H1 (cell line): ENCODE measurements around the gene SUSD6. TPM values are rescaled to one million over a fixed set of nuclear protein-coding genes. Genes with fewer than 3 reads are reported as not detected.

Experiments used
- CTCF ChIA-PET: fragments of 300-600 bp; sonication (Branson Sonifier 250); formaldehyde crosslinking; loops from one replicate; lab custom pipeline; 2021; ENCODE audit not compliant: partially characterized antibody; lab: Charles Lee
- POLR2A ChIA-PET: fragments of 300-600 bp; sonication (Branson Sonifier 250); formaldehyde crosslinking; loops from one replicate; lab custom pipeline; 2021; ENCODE audit warnings: inconsistent platforms; ENCODE audit not compliant: partially characterized antibody; lab: Charles Lee
- DNase-seq, 2 experiments: peaks; one replicate each; pipeline versions ENCODE4 v3.0.0 to v3.0.0-alpha.2; 2010 to 2022; ENCODE audit warnings: low spot score in 2 of 2, low read depth in 1 of 2, mixed read lengths in 1 of 2
- FAIRE-seq: peaks from 2 replicates; lab custom pipeline; 2011; peaks lifted over from hg19 to GRCh38; lab: Jason Lieb, UNC
- H2AFZ ChIP-seq: 2 replicates; pipeline ENCODE4 v1.8.1; 2012; ENCODE audit warnings: low read length, inconsistent platforms
- H2AK5ac ChIP-seq: 2 replicates; pipeline ENCODE4 v1.6.1; 2013; ENCODE audit warnings: low read depth, low read length
- H2BK120ac ChIP-seq: replicated peaks from 2 replicates; pipeline ENCODE3; 2013; ENCODE audit warnings: low read depth, low read length, inconsistent platforms
- H2BK12ac ChIP-seq: 2 replicates; pipeline ENCODE4 v1.6.1; 2013; ENCODE audit warnings: low read depth, low read length
- H2BK15ac ChIP-seq: 2 replicates; pipeline ENCODE4 v1.6.1; 2013; ENCODE audit warnings: low read length
- H2BK20ac ChIP-seq: 2 replicates; pipeline ENCODE4 v1.6.1; 2013; ENCODE audit warnings: low read length
- H2BK5ac ChIP-seq: 2 replicates; pipeline ENCODE4 v1.6.1; 2013; ENCODE audit warnings: low read depth, low read length
- H3K14ac ChIP-seq: 2 replicates; pipeline ENCODE4 v1.6.1; 2013; ENCODE audit warnings: inconsistent platforms; ENCODE audit not compliant: insufficient read length
- H3K18ac ChIP-seq: 2 replicates; pipeline ENCODE4 v1.6.1; 2013; ENCODE audit warnings: low read length; ENCODE audit errors: extremely low read depth
- H3K23ac ChIP-seq: 2 replicates; pipeline ENCODE4 v1.6.1; 2013; ENCODE audit warnings: inconsistent platforms; ENCODE audit not compliant: insufficient read length
- H3K23me2 ChIP-seq: 2 replicates; pipeline ENCODE4 v1.6.1; 2013; ENCODE audit warnings: low read depth, low read length
- H3K27ac ChIP-seq: 2 replicates; pipeline ENCODE4 v1.6.1; 2011; ENCODE audit warnings: low read depth, low read length, inconsistent platforms
- H3K27me3 ChIP-seq, 4 experiments: replicated peaks in 1 of 4; 1 replicate in 1 of 4; 2 replicates in 3 of 4; pipeline versions ENCODE4 v1.6.1 to v1.8.1; 2011 to 2013; ENCODE audit warnings: low read length in 3 of 4, mild to moderate bottlenecking in 3 of 4, inconsistent platforms in 2 of 4, mixed read lengths in 2 of 4, moderate library complexity in 1 of 4; ENCODE audit not compliant: control insufficient read depth in 3 of 4, insufficient read depth in 3 of 4; ENCODE audit errors: extremely low read depth in 1 of 4
- H3K36me3 ChIP-seq, 4 experiments: 2 replicates each; pipeline versions ENCODE4 v1.6.1 to v1.8.1; 2011 to 2013; ENCODE audit warnings: mild to moderate bottlenecking in 4 of 4, low read length in 3 of 4, moderate library complexity in 2 of 4, control low read depth in 1 of 4, inconsistent platforms in 1 of 4; ENCODE audit not compliant: insufficient read depth in 4 of 4, control insufficient read depth in 2 of 4
- H3K4ac ChIP-seq: replicated peaks from 2 replicates; pipeline ENCODE3; 2013; ENCODE audit warnings: low read length, low read depth, mixed read lengths, inconsistent platforms; ENCODE audit not compliant: insufficient read length
- H3K4me1 ChIP-seq, 4 experiments: replicated peaks in 1 of 4; 1 replicate in 1 of 4; 2 replicates in 3 of 4; pipeline versions ENCODE4 v1.6.1 to v1.8.1; 2011 to 2013; ENCODE audit warnings: low read length in 3 of 4, inconsistent platforms in 2 of 4, mixed read lengths in 1 of 4; ENCODE audit not compliant: insufficient read depth in 4 of 4, control insufficient read depth in 3 of 4
- H3K4me2 ChIP-seq, 2 experiments: 2 replicates each; pipeline versions ENCODE4 v1.6.1 to v1.8.1; 2011 to 2013; ENCODE audit warnings: low read depth in 2 of 2, low read length in 2 of 2, control low read depth in 1 of 2, inconsistent platforms in 1 of 2, mild to moderate bottlenecking in 1 of 2; ENCODE audit not compliant: insufficient read depth in 1 of 2
- H3K4me3 ChIP-seq, 4 experiments: fragments of 200-600, 300-600 bp in 1 of 4; sonication (generic), shearing (Covaris generic), sonication (Bioruptor Twin) in 1 of 4; 2 replicates each; pipeline versions ENCODE4 v1.5.1 to v1.8.1; 2011 to 2016; ENCODE audit warnings: low read length in 4 of 4, low read depth in 3 of 4, control low read depth in 2 of 4, inconsistent platforms in 2 of 4, mild to moderate bottlenecking in 2 of 4, mixed read lengths in 1 of 4, moderate library complexity in 1 of 4; ENCODE audit not compliant: insufficient read depth in 2 of 4; ENCODE audit errors: extremely low read depth in 1 of 4
- H3K56ac ChIP-seq: replicated peaks from 2 replicates; pipeline ENCODE3; 2013; ENCODE audit warnings: low read depth, mild to moderate bottlenecking, mixed read lengths, low read length, inconsistent platforms; ENCODE audit not compliant: insufficient read length
- H3K79me1 ChIP-seq: 2 replicates; pipeline ENCODE4 v1.6.1; 2013; ENCODE audit warnings: low read depth, low read length, control low read depth
- H3K79me2 ChIP-seq, 2 experiments: 2 replicates each; pipeline versions ENCODE4 v1.6.1 to v1.8.1; 2012 to 2013; ENCODE audit warnings: low read length in 2 of 2, mild to moderate bottlenecking in 2 of 2, inconsistent platforms in 1 of 2; ENCODE audit not compliant: insufficient read depth in 2 of 2, control insufficient read depth in 1 of 2
- H3K9ac ChIP-seq, 4 experiments: replicated peaks in 1 of 4; 1 replicate in 1 of 4; 2 replicates in 3 of 4; pipeline versions ENCODE4 v1.6.1 to v1.8.1; 2011 to 2013; ENCODE audit warnings: low read depth in 3 of 4, low read length in 3 of 4, control low read depth in 2 of 4, mild to moderate bottlenecking in 2 of 4, moderate library complexity in 2 of 4, inconsistent platforms in 1 of 4; ENCODE audit errors: extremely low read depth in 1 of 4
- H3K9me3 ChIP-seq, 2 experiments: 2 replicates each; pipeline versions ENCODE4 v1.6.1 to v1.8.1; 2012 to 2013; ENCODE audit warnings: mild to moderate bottlenecking in 2 of 2, moderate library complexity in 2 of 2, control low read depth in 1 of 2, inconsistent platforms in 1 of 2, low read depth in 1 of 2, low read length in 1 of 2, mixed read lengths in 1 of 2; ENCODE audit not compliant: insufficient read depth in 2 of 2
- H4K20me1 ChIP-seq, 2 experiments: replicated peaks in 1 of 2; 2 replicates each; pipeline versions ENCODE3 to v1.8.1; 2011 to 2013; ENCODE audit warnings: inconsistent platforms in 2 of 2, low read length in 2 of 2, mild to moderate bottlenecking in 1 of 2; ENCODE audit not compliant: insufficient read depth in 2 of 2, control insufficient read depth in 1 of 2
- H4K5ac ChIP-seq: 2 replicates; pipeline ENCODE4 v1.6.1; 2013; ENCODE audit warnings: low read length, low read depth, mixed read lengths, inconsistent platforms; ENCODE audit not compliant: insufficient read length
- H4K8ac ChIP-seq: 2 replicates; pipeline ENCODE4 v1.8.0; 2013; ENCODE audit warnings: mild to moderate bottlenecking, moderate library complexity, low read length, inconsistent platforms; ENCODE audit not compliant: insufficient read depth; ENCODE audit errors: extremely low read depth
- H4K91ac ChIP-seq: replicated peaks from 2 replicates; pipeline ENCODE3; 2013; ENCODE audit warnings: low read length, mixed read lengths, inconsistent platforms; ENCODE audit not compliant: insufficient read length
- CBX5 ChIP-seq: fragments of 300-800, 300-1000 bp; sonication (generic); IDR thresholded peaks from 2 replicates; pipeline ENCODE4 v1.7.1; 2016; ENCODE audit warnings: antibody characterized with exemption, low read length, low read depth
- CEBPB ChIP-seq: IDR thresholded peaks from 2 replicates; pipeline ENCODE4 v1.6.1; 2012; ENCODE audit warnings: low read depth, low read length
- CTCF ChIP-seq, 3 experiments: IDR thresholded peaks; 1 replicate in 2 of 3; 2 replicates in 1 of 3; pipeline versions ENCODE4 v1.5.1 to v1.6.1; 2011; ENCODE audit warnings: low read length in 3 of 3, mild to moderate bottlenecking in 3 of 3, inconsistent platforms in 2 of 3, low read depth in 1 of 3, moderate library complexity in 1 of 3; ENCODE audit not compliant: insufficient read depth in 1 of 3; ENCODE audit errors: control extremely low read depth in 1 of 3
- E2F6 ChIP-seq: IDR thresholded peaks from 2 replicates; pipeline ENCODE4 v1.6.1; 2012; ENCODE audit warnings: inconsistent platforms
- EZH2 ChIP-seq: fragments of 200-600 bp; sonication (generic); IDR thresholded peaks from 2 replicates; pipeline ENCODE4 v1.7.1; 2012; ENCODE audit warnings: low read depth, mild to moderate bottlenecking, moderate library complexity, low read length, inconsistent platforms; ENCODE audit not compliant: severe bottlenecking
- MAFK ChIP-seq: IDR thresholded peaks from 2 replicates; pipeline ENCODE4 v1.6.1; 2012; ENCODE audit warnings: low read depth, mild to moderate bottlenecking, improper control_type of control experiment, low read length
- RBBP5 ChIP-seq: IDR thresholded peaks from 2 replicates; pipeline ENCODE4 v1.7.1; 2012; ENCODE audit warnings: low read depth, mild to moderate bottlenecking, inconsistent platforms, low read length, moderate library complexity, borderline replicate concordance
- RNF2 ChIP-seq: fragments of 200-900, 300-1000 bp; sonication (generic); IDR thresholded peaks from 2 replicates; pipeline ENCODE4 v1.7.1; 2016; ENCODE audit warnings: borderline replicate concordance, low read depth, mild to moderate bottlenecking, antibody characterized with exemption, low read length; ENCODE audit not compliant: poor library complexity, severe bottlenecking; ENCODE audit errors: missing control alignments
- SP4 ChIP-seq: IDR thresholded peaks from 2 replicates; pipeline ENCODE4 v1.6.1; 2012; ENCODE audit warnings: low read length, inconsistent platforms
- YY1 ChIP-seq: IDR thresholded peaks from 2 replicates; pipeline ENCODE4 v1.6.1; 2011; ENCODE audit warnings: low read depth, mild to moderate bottlenecking, low read length
- WGBS, 2 experiments: shearing (Covaris generic) in 1 of 2; methylation state at CpG; one replicate each; pipeline versions ENCODE4 v1.1.6 to v1.1.7; 2013 to 2015; ENCODE audit warnings: low lambda C conversion rate in 2 of 2, mixed read lengths in 2 of 2, inconsistent platforms in 1 of 2, low coverage in 1 of 2, missing lambda C conversion rate in 1 of 2; ENCODE audit not compliant: insufficient replicate concordance in 2 of 2, insufficient coverage in 1 of 2, insufficient read length in 1 of 2; ENCODE audit errors: extremely low coverage in 1 of 2, missing lambda C conversion rate in 1 of 2; 5-methylcytosine and 5-hydroxymethylcytosine counted together
- polyA plus RNA-seq, 7 experiments: library from polyadenylated mRNA; depleted of rRNA in 3 of 7; stranded (reverse) in 5 of 7; unstranded in 2 of 7; fragments of >200 nt in 5 of 7; fragments of 200-250 nt in 2 of 7; gene quantifications; 1 replicate in 5 of 7; 2 replicates in 1 of 7; 4 replicates in 1 of 7; pipeline versions ENCODE4 v1.2.1 to v1.2.3, GENCODE V29; 2011 to 2013; ENCODE audit warnings: missing spikeins in 2 of 7, mixed read lengths in 2 of 7
- total RNA-seq: library from RNA; stranded (reverse); fragmentation: NEBNext Ultra II Directional; extraction: Animal tissue kit (Norgen Biotek cat#: 25700); gene quantifications from 2 replicates; pipeline ENCODE4 v1.2.1, GENCODE V29; 2021

Gene SUSD6
- total and polyA plus RNA-seq, 2 of the 8 experiments (the other 6 are each of a cell fraction or from before 2014, with no cell fraction given): 3.0 to 3.8 TPM

- Histone ChIP-seq H2BK12ac (no peak overlapping the region), H2AK5ac (no peak overlapping the region), H3K4ac (no peak overlapping the region), H3K18ac (no peak overlapping the region), H3K23ac (no peak overlapping the region), H3K4me1 (peaks cover 3 to 10% (median 10%) of the 10 kb centered on the region in 4 experiments; a peak in 5 of 7 replicates), H2AFZ (no peak overlapping the region), H4K91ac (no peak overlapping the region), H3K9ac (no peak overlapping the region), H4K8ac (no peak overlapping the region), H3K9me3 (no peaks in the 10 kb centered on the region), H3K27me3 (no peaks in the 10 kb centered on the region), H3K79me1 (no peaks in the 10 kb centered on the region), H2BK15ac (no peak overlapping the region), H4K5ac (no peak overlapping the region), H3K36me3 (no peaks in the 10 kb centered on the region), H3K4me2 (no peak overlapping the region), H4K20me1 (no peaks in the 10 kb centered on the region), H3K14ac (no peak overlapping the region), H3K4me3 (no peak overlapping the region), H3K79me2 (no peaks in the 10 kb centered on the region), H2BK5ac (no peak overlapping the region), H2BK20ac (no peak overlapping the region), H3K27ac (no peak overlapping the region), H3K23me2 (no peaks in the 10 kb centered on the region), H2BK120ac (no peak overlapping the region), H3K56ac (no peak overlapping the region)
- no peak for DNase-seq
- 88% methylated on average over 2 of the region's 2 CpGs; no CpG with 5 or more reads in 1 of the 2 experiments for WGBS, 2 experiments
- POLR2A ChIA-PET: interaction anchor here (0.9 kb wide), 1 partner anchor 89 kb away, joined by 3 read pairs; the partner anchor contains the start of gene SUSD6
- FAIRE-seq: no peak
- CTCF ChIA-PET: interaction anchor here (1.0 to 2.2 kb wide), 5 partner anchors 11 to 120 kb away, joined by 3 to 11 read pairs (median 5); no protein-coding TSS in a partner anchor
- TF ChIP-seq EZH2: no peak
- no peak for TF ChIP-seq CTCF (IDR thresholded peaks at IDR 0.05; ENCODE audit: control extremely low read depth in 1 of 3, insufficient read depth in 1 of 3, low read depth in 1 of 3, low read length in 3 of 3)
- no peak for TF ChIP-seq RBBP5
- no peak for TF ChIP-seq SP4
- TF ChIP-seq RNF2: no peak
- TF ChIP-seq MAFK: no peak
- TF ChIP-seq CEBPB: no peak
- TF ChIP-seq E2F6: no peak
- TF ChIP-seq CBX5: no peak
- TF ChIP-seq YY1: no peak
Observed at GRCh38 chr14:69700575-69700974, 89.2 kb downstream of the SUSD6 start.
